Esophagus muscularis mucosa (tissue), 4 donors: ENCODE measurements around the gene C1QB.

Experiments
- EP300 ChIP-seq: sonication (generic); formaldehyde crosslinking; IDR thresholded peaks from one replicate; pipeline ENCODE4 v1.6.1; 2017; ENCODE audit warnings: antibody characterized with exemption
- POLR2A ChIP-seq: fragments of 450-650 bp; IDR thresholded peaks from one replicate; pipeline ENCODE4 v1.6.1; 2017; ENCODE audit warnings: antibody characterized with exemption, moderate library complexity, mild to moderate bottlenecking, low read depth
- TF ChIP-seq, protein P1 (sequence below), 3 experiments: fragments of 200-600 bp in 2 of 3; fragments of 450-650 bp in 1 of 3; sonication (generic) in 2 of 3; IDR thresholded peaks; one replicate each; pipeline ENCODE4 v1.5.1; 2017 to 2019; ENCODE audit warnings: antibody characterized with exemption in 3 of 3, mild to moderate bottlenecking in 2 of 3, moderate library complexity in 1 of 3

DNA sequence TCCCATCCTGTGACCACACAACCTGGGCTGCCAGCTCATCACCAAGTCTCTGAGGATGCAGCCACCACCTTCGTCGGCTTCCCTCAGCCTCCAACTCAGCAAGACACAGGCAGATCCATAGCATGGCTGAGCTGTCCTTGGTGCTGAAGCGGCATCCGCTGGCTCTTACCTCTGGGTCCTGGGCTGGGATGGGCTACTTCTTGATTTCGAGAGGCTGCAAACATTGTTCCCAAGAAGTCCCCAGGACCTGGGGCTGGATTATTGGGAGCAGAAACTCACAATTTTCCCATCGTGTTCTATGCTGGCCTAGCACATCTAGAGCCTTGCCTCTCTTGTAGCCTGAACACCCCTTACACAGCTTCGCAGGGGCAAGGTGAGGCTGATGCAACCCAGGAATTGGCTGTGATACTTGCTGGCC lies 41.5 kb upstream of the C1QB start:
- TF ChIP-seq, protein P1, sequence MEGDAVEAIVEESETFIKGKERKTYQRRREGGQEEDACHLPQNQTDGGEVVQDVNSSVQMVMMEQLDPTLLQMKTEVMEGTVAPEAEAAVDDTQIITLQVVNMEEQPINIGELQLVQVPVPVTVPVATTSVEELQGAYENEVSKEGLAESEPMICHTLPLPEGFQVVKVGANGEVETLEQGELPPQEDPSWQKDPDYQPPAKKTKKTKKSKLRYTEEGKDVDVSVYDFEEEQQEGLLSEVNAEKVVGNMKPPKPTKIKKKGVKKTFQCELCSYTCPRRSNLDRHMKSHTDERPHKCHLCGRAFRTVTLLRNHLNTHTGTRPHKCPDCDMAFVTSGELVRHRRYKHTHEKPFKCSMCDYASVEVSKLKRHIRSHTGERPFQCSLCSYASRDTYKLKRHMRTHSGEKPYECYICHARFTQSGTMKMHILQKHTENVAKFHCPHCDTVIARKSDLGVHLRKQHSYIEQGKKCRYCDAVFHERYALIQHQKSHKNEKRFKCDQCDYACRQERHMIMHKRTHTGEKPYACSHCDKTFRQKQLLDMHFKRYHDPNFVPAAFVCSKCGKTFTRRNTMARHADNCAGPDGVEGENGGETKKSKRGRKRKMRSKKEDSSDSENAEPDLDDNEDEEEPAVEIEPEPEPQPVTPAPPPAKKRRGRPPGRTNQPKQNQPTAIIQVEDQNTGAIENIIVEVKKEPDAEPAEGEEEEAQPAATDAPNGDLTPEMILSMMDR (IDR thresholded peaks at IDR 0.05): no peak
- no peak for TF ChIP-seq POLR2A
- TF ChIP-seq EP300: no peak
